Renal cortex interstitium (tissue), 11 donors: ENCODE data around the gene VSIG2. TPM values are rescaled to one million over a fixed set of nuclear protein-coding genes. Genes with fewer than 3 reads are reported as not detected.

Experiments used
- DNase-seq, 11 donors: peaks; one replicate each; pipeline ENCODE4 v3.0.0-alpha.2; 2013; ENCODE audit warnings: low read depth in 9 of 11, low spot score in 4 of 11; ENCODE audit errors: extremely low read depth in 1 of 11
- polyA plus RNA-seq, 3 donors: library from polyadenylated mRNA; unstranded; fragments of 120-200 nt; gene quantifications; one replicate each; pipeline ENCODE4 v1.2.1, GENCODE V29; 2013; ENCODE audit not compliant: insufficient read length in 3 of 3

VSIG2 gene
- polyA plus RNA-seq, 3 donors: 4.9 to 7.1 (median 5.9) TPM

GRCh38 chr11:124769806-124770774 is 18.0 kb upstream of the VSIG2 start:
- no peak for DNase-seq

GRCh38 chr11:124768914-124769313 is 16.9 kb upstream of the VSIG2 start:
- DNase-seq: no peak

DNA sequence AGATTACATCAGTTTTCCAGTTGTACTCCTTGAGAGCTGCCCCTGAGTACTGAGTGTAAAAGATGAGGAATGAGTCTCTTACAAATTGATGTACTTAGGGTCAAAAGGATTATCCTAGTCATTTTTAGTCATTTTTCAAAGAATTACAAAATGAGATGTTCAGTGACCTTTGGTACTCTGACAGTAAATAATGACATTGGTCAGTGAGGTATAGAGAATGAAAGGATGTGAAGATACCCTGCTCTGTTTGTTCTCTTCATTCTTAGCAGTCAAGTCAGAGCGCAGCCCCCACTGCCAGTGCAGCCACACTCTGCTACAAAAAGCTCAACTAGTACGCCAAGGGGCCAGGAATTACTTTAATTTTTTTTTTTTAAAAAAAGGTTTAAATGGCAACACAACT is 14.1 kb upstream of the VSIG2 start:
- DNase-seq: no peak

- peak in 8 of 11 donors; percentile 71 to 88 (median 79) for DNase-seq
Measured at GRCh38 chr11:124763156-124763947, 11.3 kb upstream of the VSIG2 start.

- DNase-seq: no peak
Measured at GRCh38 chr11:124762624-124763155, 10.6 kb upstream of the VSIG2 start.

GRCh38 chr11:124762105-124762623 is 10.1 kb upstream of the VSIG2 start, which contains the start of gene ESAM:
ESAM (minus strand) TSS chr11:124762290; CDS start chr11:124762154, 136 bp downstream.
- no peak for DNase-seq

DNA sequence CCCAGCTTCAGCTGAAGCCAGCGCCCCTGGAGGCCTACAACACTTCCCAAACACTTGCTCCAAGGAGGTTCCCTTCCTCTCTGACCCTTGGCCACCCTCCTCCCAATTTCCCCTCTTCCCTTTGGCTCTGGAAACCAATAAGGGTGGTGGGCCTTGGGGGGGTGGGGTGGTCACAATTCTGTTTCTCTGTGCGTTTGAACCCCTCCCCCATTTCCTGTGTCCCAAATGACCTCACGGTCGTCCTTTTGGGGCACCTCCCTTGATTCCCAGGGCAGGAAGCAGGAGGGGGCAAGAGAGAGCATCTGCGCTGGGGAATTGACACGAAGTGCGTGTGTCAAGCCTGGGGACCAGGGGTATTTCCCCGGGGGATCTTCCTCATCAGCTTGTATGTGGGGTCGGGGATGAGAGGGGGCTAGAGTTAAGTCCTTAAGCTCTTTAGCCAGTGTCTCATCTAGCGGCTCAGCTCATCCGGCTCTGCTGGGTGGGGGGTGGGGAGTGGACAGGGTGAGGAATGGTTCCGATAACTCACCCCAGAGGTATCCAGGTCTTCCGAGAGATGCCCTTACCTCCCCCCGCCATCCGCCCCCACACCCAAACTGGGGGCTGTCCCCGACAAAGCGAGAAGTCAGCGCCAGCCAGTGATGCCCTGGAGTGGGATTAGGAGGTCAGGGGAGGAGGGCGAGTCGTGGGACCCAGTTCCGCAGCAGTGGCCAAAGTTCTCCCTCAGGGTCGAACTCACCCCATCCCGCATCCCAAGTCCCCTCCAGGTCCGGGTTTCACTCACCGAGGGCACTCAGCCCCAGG is 9.4 kb upstream of the VSIG2 start:
- DNase-seq: no peak

DNA sequence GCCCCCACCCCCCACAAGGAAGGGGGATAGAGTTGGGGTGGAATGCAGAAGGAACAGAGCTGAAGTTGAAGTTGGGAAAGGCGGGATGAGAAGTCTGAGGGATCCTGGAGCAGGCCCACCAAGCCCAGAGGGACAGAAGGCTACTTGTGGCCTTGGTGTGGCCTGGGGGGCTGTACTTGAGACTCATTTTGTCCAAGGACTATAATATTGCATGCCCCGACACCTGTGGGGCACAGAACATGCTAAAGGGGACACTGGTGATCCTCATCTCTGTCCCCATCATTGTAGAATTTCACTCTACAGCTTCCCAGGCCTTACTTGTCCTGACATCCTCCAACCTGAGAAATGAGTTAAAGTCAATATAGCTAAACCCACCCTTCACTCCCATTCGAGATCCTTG is 8.8 kb upstream of the VSIG2 start:
- DNase-seq: no peak

GRCh38 chr11:124760205-124760652 is 8.2 kb upstream of the VSIG2 start:
- no peak for DNase-seq

- DNase-seq: no peak
Measured at GRCh38 chr11:124759266-124760204, 7.5 kb upstream of the VSIG2 start.

GRCh38 chr11:124758355-124759265 is 6.6 kb upstream of the VSIG2 start:
- peak in 3 of 11 donors; percentile 51 to 77 (median 73) for DNase-seq

DNA sequence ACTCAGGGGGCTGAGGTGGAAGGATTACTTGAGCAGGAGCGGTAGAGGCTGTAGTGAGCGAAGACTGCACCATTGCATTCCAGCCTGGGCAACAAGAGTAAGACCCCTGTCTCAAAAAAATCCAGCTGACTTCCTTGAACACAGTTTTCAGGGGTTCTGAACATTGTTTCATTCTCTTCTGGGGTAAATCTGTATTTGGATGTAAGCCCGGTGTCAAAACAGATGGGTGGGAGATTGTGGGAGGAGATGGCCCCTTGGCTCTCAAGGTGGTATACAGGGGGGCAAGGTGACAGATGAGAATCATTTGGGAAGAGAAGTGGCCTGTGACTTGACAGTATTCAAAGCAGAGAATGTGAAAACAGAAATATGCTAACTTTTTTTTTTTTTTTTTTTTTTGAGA is 5.3 kb upstream of the VSIG2 start:
- DNase-seq: no peak

DNA sequence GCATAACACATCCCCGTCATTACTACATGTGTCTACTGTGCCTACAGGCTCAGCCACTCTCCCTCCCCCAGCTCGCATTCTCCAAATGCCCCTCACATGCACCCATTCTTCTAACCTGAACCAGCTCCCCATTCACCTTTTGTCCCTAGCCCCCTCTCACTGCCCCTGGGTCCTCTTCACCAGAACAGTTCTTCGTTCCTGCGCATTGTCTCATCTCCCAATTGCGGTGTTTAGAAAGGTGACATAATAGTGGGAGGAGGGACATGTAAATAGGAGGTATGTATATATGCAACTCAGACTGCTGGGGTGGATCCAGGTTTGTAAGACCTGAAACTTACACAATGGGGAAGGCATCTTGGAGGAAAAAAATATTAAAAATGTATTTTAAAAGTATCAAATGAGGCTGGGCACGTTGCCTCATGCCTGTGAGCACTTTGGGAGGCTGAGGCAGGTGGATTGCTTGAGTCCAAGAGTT is 4.7 kb upstream of the VSIG2 start:
- DNase-seq: no peak

DNA sequence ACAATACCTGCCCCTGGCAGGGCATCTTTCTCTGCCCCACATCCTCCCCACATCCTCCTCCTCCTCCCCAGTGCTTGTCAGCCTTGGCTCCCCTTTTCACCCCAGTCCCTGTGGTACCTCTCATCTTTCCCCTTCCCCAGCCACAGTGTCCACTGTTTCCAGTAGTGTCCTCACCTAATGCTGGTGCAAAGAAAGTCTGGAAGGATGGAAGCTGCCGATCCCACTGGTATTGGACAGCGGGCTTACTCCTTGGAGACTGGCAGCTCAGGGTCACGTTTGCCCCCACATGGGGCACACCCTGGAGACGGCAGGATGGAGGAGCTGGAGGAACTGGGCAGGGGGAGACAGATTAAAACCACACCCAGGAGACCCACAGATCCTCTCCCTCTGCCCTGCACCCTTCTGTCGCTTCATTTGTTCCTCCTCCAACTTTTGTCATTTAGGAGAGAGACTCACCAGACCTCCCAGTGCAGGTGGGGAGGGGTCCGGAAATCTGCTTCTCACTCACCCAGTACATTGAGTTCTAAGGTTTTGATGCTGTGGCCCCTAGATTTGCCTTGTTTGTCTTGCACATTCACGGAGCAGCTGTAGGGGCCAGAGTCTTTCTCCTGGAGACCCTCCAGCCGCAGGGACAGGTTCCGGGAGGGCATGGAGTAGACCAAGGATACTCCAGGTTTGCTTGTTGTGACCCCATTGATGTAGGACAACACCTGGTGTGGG is 4.1 kb upstream of the VSIG2 start:
- no peak for DNase-seq

DNA sequence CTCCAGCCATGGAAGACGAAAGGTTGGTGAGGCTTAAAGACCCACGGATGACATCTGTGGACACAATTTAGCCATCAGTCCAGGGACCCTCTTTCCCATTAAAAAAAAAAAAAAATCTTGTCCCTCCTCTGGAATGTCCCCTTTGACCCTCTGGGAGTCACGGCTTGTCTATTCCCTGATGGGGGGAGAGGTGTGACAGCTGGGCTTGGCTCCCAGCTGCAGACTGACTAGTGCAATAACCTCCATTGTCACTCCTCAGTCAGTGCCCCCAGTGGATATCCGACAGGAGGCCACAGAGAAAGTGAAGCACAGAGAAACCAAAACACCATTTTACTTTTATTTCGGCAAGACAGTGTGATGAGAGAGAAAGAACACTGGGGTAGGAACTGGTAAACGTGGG is 2.7 kb upstream of the VSIG2 start:
- no peak for DNase-seq

- DNase-seq: no peak
Measured at GRCh38 chr11:124754309-124754708, 2.3 kb upstream of the VSIG2 start.
